Esophagus muscularis mucosa (tissue), 4 donors: ENCODE measurements around the gene IMP3. TPM values are rescaled to one million over a fixed set of nuclear protein-coding genes. Genes with fewer than 3 reads are reported as not detected.

Experiments used
- DNase-seq: peaks from one replicate; pipeline ENCODE4 v3.0.0-alpha.2; 2017; ENCODE audit errors: extremely low spot score
- H3K27ac ChIP-seq, 4 donors: fragments of 200-600 bp; sonication (generic); replicated peaks in 1 of 4; 1 replicate in 3 of 4; 2 replicates in 1 of 4; pipeline ENCODE4 v1.5.1; 2016 to 2019; ENCODE audit warnings: mild to moderate bottlenecking in 1 of 4
- H3K27me3 ChIP-seq, 4 donors: fragments of 200-600 bp; sonication (generic); one replicate each; pipeline versions ENCODE4 v1.5.1 to v1.6.0; 2016 to 2019
- H3K36me3 ChIP-seq, 4 donors: fragments of 200-600 bp; sonication (generic); one replicate each; pipeline ENCODE4 v1.5.1; 2016 to 2019
- H3K4me1 ChIP-seq, 4 donors: fragments of 200-600 bp; sonication (generic); one replicate each; pipeline ENCODE4 v1.5.1; 2016 to 2019
- H3K4me3 ChIP-seq, 4 donors: fragments of 200-600 bp; sonication (generic); 1 replicate in 2 of 4; 2 replicates in 2 of 4; pipeline ENCODE4 v1.5.1; 2016 to 2019; ENCODE audit warnings: mild to moderate bottlenecking in 4 of 4, moderate library complexity in 1 of 4
- H3K9me3 ChIP-seq, 4 donors: fragments of 200-600 bp; sonication (generic); 1 replicate in 3 of 4; 2 replicates in 1 of 4; pipeline ENCODE4 v1.5.1; 2016 to 2019
- CTCF ChIP-seq, 3 experiments: fragments of 200-600 bp in 2 of 3; fragments of 450-650 bp in 1 of 3; sonication (generic) in 2 of 3; IDR thresholded peaks; one replicate each; pipeline ENCODE4 v1.5.1; 2017 to 2019; ENCODE audit warnings: antibody characterized with exemption in 3 of 3, mild to moderate bottlenecking in 2 of 3, moderate library complexity in 1 of 3
- EP300 ChIP-seq: sonication (generic); formaldehyde crosslinking; IDR thresholded peaks from one replicate; pipeline ENCODE4 v1.6.1; 2017; ENCODE audit warnings: antibody characterized with exemption
- POLR2A ChIP-seq: fragments of 450-650 bp; IDR thresholded peaks from one replicate; pipeline ENCODE4 v1.6.1; 2017; ENCODE audit warnings: antibody characterized with exemption, moderate library complexity, mild to moderate bottlenecking, low read depth
- POLR2AphosphoS5 ChIP-seq, 2 donors: sonication (generic); formaldehyde crosslinking; IDR thresholded peaks; one replicate each; pipeline ENCODE4 v1.6.1; 2017; ENCODE audit warnings: antibody characterized with exemption in 2 of 2
- WGBS: methylation state at CpG from one replicate; pipeline ENCODE4 v1.1.5; 2018; 5-methylcytosine and 5-hydroxymethylcytosine counted together
- intact Hi-C: fragments of 100-400 bp; cut with DNase I; formaldehyde crosslinking; loops from one replicate; pipeline ENCODE4 v1.15.1; 2023
- total RNA-seq, 4 donors: library from RNA; depleted of rRNA; stranded (reverse); fragments of >200 nt; gene quantifications; one replicate each; pipeline versions ENCODE4 v1.1.0 to v1.2.1, GENCODE V29; 2016

The IMP3 gene
- total RNA-seq, 4 donors from 2014 or later, result 49.0 to 83.5 (median 62.1) TPM

- Histone ChIP-seq H3K27me3 (no peaks in the 10 kb centered on the region), H3K4me1 (peaks cover 66 to 89% (median 85%) of the 10 kb centered on the region in 4 donors), H3K4me3 (no peak overlapping the region), H3K27ac (peak overlapping the region in 1 of 4 donors; percentile 8), H3K36me3 (peaks cover 13 to 70% (median 48%) of the 10 kb centered on the region in 4 donors), H3K9me3 (no peaks in the 10 kb centered on the region)
- TF ChIP-seq POLR2A (no peak), EP300 (no peak), POLR2AphosphoS5 (IDR thresholded peaks at IDR 0.05) (no peak), CTCF (IDR thresholded peaks at IDR 0.05) (no peak)
- DNase-seq, result no peak
- intact Hi-C loops, result no loop called here
- 64% methylated on average over 4 of the region's 4 CpGs for WGBS
Measured at GRCh38 chr15:75655931-75656330, 15.9 kb upstream of the IMP3 start.

GRCh38 chr15:75654201-75654907, 14.3 kb upstream of the IMP3 start:
- Histone ChIP-seq H3K4me1 (peaks cover 71 to 89% (median 85%) of the 10 kb centered on the region in 4 donors), H3K27ac (peak overlapping the region in 2 of 4 donors; percentile 20 to 95), H3K4me3 (no peak overlapping the region), H3K9me3 (no peaks in the 10 kb centered on the region), H3K27me3 (no peaks in the 10 kb centered on the region), H3K36me3 (peaks cover 12 to 71% (median 41%) of the 10 kb centered on the region in 4 donors)
- no peak for TF ChIP-seq CTCF (IDR thresholded peaks at IDR 0.05)
- TF ChIP-seq EP300, result no peak
- no peak for DNase-seq
- WGBS, result 81% methylated on average over 4 of the region's 4 CpGs
- intact Hi-C loops, result no loop called here

GRCh38 chr15:75653347-75653913, 13.4 kb upstream of the IMP3 start:
- peak overlapping the region; percentile 23 to 95 (median 68) for H3K27ac ChIP-seq
- no peak for DNase-seq
- intact Hi-C loops, result no loop called here
- H3K4me3 ChIP-seq, result peak overlapping the region; percentile 5 to 89 (median 48)
- TF ChIP-seq POLR2A (no peak), CTCF (IDR thresholded peaks at IDR 0.05) (no peak), EP300 (no peak), POLR2AphosphoS5 (IDR thresholded peaks at IDR 0.05) (no peak)
- peaks cover 6 to 65% (median 38%) of the 10 kb centered on the region in 4 donors for H3K36me3 ChIP-seq
- WGBS, result 72% methylated on average over 15 of the region's 16 CpGs
- H3K9me3 ChIP-seq, result no peaks in the 10 kb centered on the region
- no peaks in the 10 kb centered on the region for H3K27me3 ChIP-seq
- H3K4me1 ChIP-seq, result peaks cover 71 to 91% (median 85%) of the 10 kb centered on the region in 4 donors

- H3K27me3 ChIP-seq, result no peaks in the 10 kb centered on the region
- intact Hi-C loops, result no loop called here
Measured at GRCh38 chr15:75651810-75652543, 12.0 kb upstream of the IMP3 start.

More at GRCh38 chr15:75651810-75652543, 12.0 kb upstream of the IMP3 start:
- TF ChIP-seq POLR2A (no peak), POLR2AphosphoS5 (IDR thresholded peaks at IDR 0.05) (no peak), EP300 (no peak), CTCF (IDR thresholded peaks at IDR 0.05) (no peak)
- Histone ChIP-seq H3K4me3 (peak overlapping the region; percentile 71 to 89 (median 84)), H3K9me3 (no peaks in the 10 kb centered on the region), H3K4me1 (peaks cover 71 to 89% (median 81%) of the 10 kb centered on the region in 4 donors), H3K36me3 (peaks cover 0 to 50% (median 23%) of the 10 kb centered on the region in 4 donors), H3K27ac (peak overlapping the region; percentile 60 to 95 (median 68))
- 63% methylated on average over 2 of the region's 2 CpGs for WGBS
- DNase-seq, result no peak
